ENCODE measurements around the gene ANKS1B.

DNA sequence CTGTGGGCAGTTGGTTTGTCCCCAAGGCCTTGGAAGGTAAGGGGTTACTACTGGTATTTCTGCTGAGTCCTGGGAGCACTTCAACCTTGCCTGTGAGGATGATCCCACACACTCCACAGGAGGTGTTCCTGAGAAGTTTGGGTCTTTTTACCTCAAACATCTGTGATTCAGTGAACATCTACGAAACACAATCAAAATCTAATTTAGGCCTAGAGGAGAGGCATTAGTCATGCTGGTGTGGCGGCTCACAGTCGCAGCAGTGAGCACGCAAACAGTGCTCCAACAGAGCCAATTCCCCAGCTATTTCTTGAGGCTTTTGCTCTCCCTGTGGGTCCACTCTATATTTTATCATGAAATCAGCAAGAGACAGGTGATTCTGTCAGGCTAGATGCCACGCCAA lies 1232.0 kb downstream of the ANKS1B start:
- TF ChIP-seq CTCF (IDR thresholded peaks at IDR 0.05 in 2 of 3, conservative IDR thresholded peaks at IDR 0.05 in 1 of 3; ENCODE audit: control insufficient read depth in 2 of 3, extremely low read depth in 1 of 3, insufficient read depth in 1 of 3, low read depth in 3 of 3, low read length in 3 of 3): no peak
- TF ChIP-seq ZNF622 (IDR thresholded peaks at IDR 0.05): no peak
- no peak for TF ChIP-seq TARDBP (IDR thresholded peaks at IDR 0.05; ENCODE audit: borderline replicate concordance)
- TF ChIP-seq IKZF1 (conservative IDR thresholded peaks at IDR 0.05): no peak
- TF ChIP-seq CEBPZ (IDR thresholded peaks at IDR 0.05; ENCODE audit: low read depth, low read length): no peak
- no peak for TF ChIP-seq STAT3 (IDR thresholded peaks at IDR 0.05; ENCODE audit: low read depth, low read length)
- TF ChIP-seq SIN3A (IDR thresholded peaks at IDR 0.05; ENCODE audit: low read depth, low read length): no peak
- no peak for TF ChIP-seq POLR2AphosphoS5 (IDR thresholded peaks at IDR 0.05; ENCODE audit: low read length)
- no peak for TF ChIP-seq BRCA1 (IDR thresholded peaks at IDR 0.05; ENCODE audit: low read depth, low read length)
- TF ChIP-seq, protein P1, sequence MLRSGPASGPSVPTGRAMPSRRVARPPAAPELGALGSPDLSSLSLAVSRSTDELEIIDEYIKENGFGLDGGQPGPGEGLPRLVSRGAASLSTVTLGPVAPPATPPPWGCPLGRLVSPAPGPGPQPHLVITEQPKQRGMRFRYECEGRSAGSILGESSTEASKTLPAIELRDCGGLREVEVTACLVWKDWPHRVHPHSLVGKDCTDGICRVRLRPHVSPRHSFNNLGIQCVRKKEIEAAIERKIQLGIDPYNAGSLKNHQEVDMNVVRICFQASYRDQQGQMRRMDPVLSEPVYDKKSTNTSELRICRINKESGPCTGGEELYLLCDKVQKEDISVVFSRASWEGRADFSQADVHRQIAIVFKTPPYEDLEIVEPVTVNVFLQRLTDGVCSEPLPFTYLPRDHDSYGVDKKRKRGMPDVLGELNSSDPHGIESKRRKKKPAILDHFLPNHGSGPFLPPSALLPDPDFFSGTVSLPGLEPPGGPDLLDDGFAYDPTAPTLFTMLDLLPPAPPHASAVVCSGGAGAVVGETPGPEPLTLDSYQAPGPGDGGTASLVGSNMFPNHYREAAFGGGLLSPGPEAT (IDR thresholded peaks at IDR 0.05; ENCODE audit: low read depth): no peak
- no peak for TF ChIP-seq ETV6 (conservative IDR thresholded peaks at IDR 0.05 in 1 of 2, IDR thresholded peaks at IDR 0.05 in 1 of 2; ENCODE audit: borderline replicate concordance in 1 of 2, low read depth in 1 of 2)
- no peak for TF ChIP-seq EZH2 (IDR thresholded peaks at IDR 0.05; ENCODE audit: borderline replicate concordance, control insufficient read depth, low read depth, low read length)
- TF ChIP-seq BCL11A (IDR thresholded peaks at IDR 0.05; ENCODE audit: low read depth, low read length): no peak
